ENCODE measurements around the gene PRPH.
"Not testable (repeated sequence)": the region's sequence is repeated elsewhere in the genome, so short reads cannot be mapped to it uniquely, and the experiment has no call there.

PRPH gene

GRCh38 chr12:49276304-49277290 lies 18.4 kb upstream of the PRPH start:
- no peak for DNase-seq

GRCh38 chr12:49277466-49277865 lies 17.5 kb upstream of the PRPH start:
- DNase-seq = no peak

- DNase-seq = no peak
Measured at GRCh38 chr12:49279706-49280159, 15.2 kb upstream of the PRPH start.

- DNase-seq = not testable (repeated sequence)
Measured at GRCh38 chr12:49280545-49280944, 14.4 kb upstream of the PRPH start.

GRCh38 chr12:49282302-49282701 lies 12.6 kb upstream of the PRPH start:
- DNase-seq = no peak

GRCh38 chr12:49282740-49283375 lies 12.1 kb upstream of the PRPH start:
- not testable (repeated sequence) for DNase-seq

- DNase-seq = no peak
Measured at GRCh38 chr12:49283541-49284429, 11.2 kb upstream of the PRPH start.

GRCh38 chr12:49284672-49285071 lies 10.3 kb upstream of the PRPH start:
- DNase-seq = no peak

- DNase-seq = no peak
Measured at GRCh38 chr12:49287876-49288275, 7.1 kb upstream of the PRPH start.

GRCh38 chr12:49288412-49288853 lies 6.5 kb upstream of the PRPH start:
- DNase-seq = peak; percentile 48

- DNase-seq = no peak
Measured at GRCh38 chr12:49288922-49289555, 5.9 kb upstream of the PRPH start.

- DNase-seq = no peak
Measured at GRCh38 chr12:49292729-49293055, 2.3 kb upstream of the PRPH start.

- no peak for DNase-seq
Measured at GRCh38 chr12:49293056-49293956, 1.6 kb upstream of the PRPH start.

GRCh38 chr12:49294086-49294803 lies 702 bp upstream of the PRPH start:
- DNase-seq = no peak

- no peak for DNase-seq
Measured at GRCh38 chr12:49294804-49295081, 204 bp upstream of the PRPH start.

- peak; percentile 50 for DNase-seq
Measured at GRCh38 chr12:49296034-49296835, 1.3 kb downstream of the PRPH start.

- DNase-seq = no peak
Measured at GRCh38 chr12:49296836-49297694, 2.1 kb downstream of the PRPH start.

GRCh38 chr12:49297695-49298060 lies 2.7 kb downstream of the PRPH start:
- DNase-seq = no peak

- no peak for DNase-seq
Measured at GRCh38 chr12:49298160-49298559, 3.2 kb downstream of the PRPH start.
